EL (cell line): Measurements from ENCODE around the gene RNASE8.

Source experiments
- DNase-seq: peaks from one replicate; pipeline ENCODE4 v3.0.0-alpha.2; 2016

Gene RNASE8

GRCh38 chr14:21054123-21054767, 3.4 kb upstream of the RNASE8 start:
- no peak for DNase-seq

GRCh38 chr14:21054768-21055145, 2.9 kb upstream of the RNASE8 start:
- DNase-seq = no peak

GRCh38 chr14:21055432-21056117, 2.0 kb upstream of the RNASE8 start:
- no peak for DNase-seq

DNA sequence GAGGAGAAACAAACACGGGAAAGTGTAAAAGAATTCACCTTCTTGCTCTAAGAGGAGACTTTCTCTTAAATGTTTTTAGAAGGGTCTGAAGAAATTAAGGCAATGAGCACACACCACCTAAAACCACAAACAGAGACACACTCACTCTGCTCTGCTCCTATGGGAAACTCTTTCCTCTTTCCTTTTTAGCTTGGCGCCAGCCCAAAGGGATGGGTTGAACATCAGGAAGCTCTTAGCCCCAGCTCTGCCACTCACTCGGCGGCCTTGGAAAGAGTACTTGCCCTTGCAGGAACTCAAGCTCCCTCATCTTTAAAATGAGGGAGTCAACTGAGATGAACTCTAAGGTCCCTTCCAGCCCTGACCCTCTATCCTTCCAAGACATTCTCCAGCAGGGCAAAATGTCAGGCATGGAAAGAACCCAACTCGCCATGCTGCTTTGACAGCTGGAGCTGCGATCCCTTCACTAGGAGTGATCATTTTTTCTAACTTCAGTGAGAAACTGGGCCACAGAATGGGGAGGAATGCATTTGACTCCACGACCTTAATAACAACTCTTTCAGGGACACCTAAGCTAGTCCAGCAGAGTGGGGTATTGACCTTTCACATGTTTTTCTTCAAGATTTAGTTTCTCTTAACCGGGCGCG, 980 bp upstream of the RNASE8 start:
- peak; percentile 36 for DNase-seq

- DNase-seq = no peak
These were observed 1.3 kb downstream of the RNASE8 start for GRCh38 chr14:21058903-21059302.

DNA sequence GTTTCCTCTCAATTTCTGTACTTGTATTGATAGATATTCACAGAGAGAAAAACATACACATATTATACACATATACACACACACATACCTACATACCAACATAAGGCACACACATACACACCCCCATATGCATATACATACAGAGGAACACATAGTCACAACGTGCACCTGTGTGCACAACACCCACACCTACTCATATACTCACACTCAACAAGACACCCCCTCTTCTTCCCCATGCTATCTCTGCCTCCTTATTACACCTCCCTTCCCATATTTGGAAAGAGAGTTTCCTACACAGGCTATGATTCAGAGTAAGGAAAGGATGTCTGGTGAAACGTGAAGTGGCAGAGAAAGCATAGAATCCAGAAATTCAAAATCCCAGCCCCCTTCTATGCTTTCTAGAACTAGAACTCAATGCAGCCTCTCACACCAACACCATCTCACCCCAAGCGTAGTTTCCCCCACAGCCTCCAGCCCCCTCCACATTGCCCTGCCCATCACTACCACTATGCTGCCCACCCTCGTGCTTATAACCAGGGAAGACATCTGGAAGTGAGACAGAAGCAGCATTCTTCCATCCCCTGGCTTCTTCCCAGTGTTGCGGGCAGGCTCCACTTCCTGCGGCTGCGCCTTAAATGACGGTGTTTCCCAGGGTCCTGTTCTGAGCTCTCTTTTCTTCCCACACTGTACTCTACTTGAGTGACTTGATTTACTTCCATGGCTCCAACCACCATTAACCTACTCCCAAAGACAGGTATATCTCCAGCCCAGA, 2.4 kb downstream of the RNASE8 start:
- DNase-seq = peak; percentile 31

DNA sequence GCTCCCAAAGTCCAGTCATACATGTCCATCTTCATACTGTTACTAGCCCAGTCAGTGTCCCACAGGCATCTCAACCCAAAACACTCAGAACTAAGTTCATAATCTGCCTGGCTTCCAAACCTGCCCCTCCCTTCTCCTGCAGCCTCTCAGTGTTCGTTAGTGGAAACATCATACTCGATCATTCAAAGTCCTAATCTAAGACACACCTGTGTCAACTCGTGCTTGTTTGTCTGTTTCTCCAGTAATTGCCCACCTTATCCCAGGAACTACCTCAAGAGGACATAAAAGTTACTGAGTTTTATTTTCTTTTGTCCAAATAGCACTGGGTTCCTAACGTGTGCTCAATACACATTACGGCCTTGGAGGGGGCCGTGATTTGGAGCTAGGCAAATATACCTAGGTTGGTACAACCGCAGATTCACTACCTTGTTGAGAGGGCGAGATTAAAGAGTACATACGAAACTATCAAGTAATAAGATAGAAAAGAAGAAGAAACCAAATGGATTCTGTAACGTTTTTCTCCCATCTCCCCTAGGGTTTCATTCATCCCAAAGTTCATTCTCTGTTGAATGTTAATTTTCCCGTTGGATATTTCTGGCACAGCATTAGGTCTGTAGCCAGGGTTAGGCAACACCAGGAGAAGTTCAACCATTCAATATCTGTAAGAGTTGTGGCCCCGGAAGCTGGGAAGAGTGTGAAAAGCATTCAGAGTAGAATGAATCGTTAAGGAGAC, 3.2 kb downstream of the RNASE8 start:
- DNase-seq = no peak

GRCh38 chr14:21061347-21061668, 3.7 kb downstream of the RNASE8 start:
- DNase-seq = no peak

- DNase-seq = peak; percentile 92
These were observed 5.9 kb downstream of the RNASE8 start for GRCh38 chr14:21063479-21063878.

DNA sequence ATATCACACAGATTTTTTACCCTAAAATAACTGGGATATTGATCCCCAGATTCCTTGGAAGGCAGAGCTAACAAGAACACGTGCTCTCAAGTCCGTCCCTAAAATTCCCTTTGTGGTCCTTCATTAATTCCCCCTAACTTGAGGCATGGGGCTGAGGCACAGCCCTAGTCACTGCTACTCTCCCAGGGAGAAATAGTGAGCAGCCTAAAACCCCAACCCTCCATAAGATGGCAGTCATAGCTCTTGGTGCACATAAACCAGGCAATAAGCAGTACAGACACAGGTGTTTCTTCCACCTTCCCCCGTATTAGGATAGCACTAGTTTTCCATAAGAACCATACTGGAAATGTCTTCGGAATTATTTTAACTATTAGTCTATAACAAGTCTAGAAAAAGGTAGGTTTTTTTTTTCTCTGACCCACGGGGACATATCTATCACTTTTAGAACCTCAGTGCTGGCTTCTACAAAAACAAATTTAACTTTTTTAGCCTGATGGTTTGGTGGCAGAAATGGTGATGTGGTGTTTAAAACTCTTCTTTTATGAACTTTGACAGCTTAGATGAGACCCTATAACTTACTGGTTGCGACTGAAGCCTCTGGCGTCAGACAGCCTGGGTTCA, 9.4 kb downstream of the RNASE8 start:
- no peak for DNase-seq

- DNase-seq = peak; percentile 67
These were observed 11.1 kb downstream of the RNASE8 start for GRCh38 chr14:21068521-21069387.

DNA sequence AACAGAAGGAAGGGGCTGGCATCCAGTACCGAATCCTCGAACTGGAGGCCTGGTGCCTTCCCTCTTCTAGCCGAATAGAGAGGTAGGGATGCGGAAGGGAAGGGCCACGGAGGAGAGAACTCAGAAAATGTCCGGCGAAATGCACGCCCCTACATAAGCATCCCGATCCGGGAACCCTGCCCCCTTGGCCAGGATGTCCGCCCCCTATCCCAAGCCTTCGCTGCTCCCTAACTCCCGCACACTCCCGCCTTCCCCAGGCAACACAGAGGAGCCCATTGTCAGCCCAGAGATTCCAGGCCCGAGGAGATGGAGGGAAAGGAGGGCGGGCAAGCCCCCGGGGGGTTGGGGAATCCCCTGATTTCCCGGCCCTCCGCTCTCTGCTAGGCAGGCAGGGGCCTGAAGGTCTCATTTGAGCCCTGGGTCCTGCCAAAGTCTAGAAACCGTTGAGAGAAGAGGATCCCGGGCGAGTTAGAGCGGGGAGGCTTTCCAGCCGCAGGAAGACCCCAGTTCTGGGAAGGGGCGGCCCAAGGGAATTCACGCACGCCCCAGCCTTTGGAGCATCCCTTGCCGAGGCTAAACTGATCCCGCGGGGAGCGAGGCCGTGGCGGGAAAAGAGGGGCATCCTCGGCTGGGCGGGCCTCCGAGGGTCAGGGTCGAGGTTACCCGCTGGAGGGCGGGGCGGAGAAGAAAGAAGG, 11.9 kb downstream of the RNASE8 start:
- peak; percentile 56 for DNase-seq

DNA sequence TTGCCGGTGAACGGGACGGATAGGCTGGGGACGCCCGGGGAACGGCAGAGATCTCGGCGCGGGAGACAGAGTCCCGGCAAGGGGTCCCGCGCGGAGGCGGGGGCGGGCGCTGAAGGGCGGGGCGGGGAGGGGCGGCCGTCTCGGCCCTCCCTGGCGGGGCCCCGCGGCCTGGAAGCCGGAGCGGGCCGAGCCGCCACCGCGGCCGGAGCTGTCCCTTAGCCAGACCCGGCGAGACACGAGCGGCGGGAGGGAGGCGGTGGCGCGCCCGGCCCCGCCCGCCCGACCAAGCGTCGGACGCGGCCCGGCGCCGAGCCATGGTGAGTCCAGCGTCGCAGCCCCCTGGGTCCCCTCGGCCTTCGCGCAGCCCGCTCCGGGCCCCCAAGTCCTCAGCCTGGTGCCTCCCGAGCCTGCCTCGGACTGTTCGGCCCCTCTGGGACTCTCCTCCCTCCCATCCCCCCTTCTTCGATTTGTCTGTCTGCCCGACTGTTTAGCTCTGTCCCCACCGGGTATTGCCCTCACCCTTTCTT, 12.5 kb downstream of the RNASE8 start, which contains the start of gene ARHGEF40:
Gene ARHGEF40 (plus strand): TSS at position 222 of the 527 bp plus-strand sequence. CDS start 93 bp downstream, at position 315.
- DNase-seq = peak; percentile 63

DNA sequence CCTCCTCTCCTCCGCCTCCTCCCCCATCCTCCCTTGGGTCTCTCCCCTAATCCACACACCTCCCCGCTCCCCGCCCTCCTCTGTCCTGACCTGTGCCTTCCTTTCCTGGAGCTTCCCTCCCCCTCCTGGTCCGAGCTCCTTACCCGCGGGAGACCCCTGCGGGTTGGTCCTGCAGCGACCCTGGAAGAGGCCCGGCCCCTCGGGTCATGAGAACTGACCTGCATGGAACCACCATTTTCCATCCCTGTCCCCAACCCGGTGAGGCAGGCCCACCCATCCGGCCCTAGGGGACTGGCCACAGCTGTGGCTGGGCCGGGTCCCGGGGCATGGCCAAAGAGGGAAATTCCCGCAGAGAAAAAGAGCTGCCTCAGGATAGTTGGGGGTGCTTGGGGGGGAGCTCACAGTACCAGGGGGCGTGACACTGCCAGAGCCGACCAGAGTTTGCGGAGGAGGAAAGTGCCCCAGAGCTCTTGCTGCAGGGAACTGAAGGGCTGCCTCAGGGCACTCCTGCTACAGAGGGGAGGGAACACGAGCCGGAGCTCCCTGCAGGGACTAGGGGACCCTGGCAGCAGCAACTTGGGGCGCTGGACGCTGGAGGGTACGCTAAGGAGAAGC, 13.1 kb downstream of the RNASE8 start:
- peak; percentile 71 for DNase-seq

DNA sequence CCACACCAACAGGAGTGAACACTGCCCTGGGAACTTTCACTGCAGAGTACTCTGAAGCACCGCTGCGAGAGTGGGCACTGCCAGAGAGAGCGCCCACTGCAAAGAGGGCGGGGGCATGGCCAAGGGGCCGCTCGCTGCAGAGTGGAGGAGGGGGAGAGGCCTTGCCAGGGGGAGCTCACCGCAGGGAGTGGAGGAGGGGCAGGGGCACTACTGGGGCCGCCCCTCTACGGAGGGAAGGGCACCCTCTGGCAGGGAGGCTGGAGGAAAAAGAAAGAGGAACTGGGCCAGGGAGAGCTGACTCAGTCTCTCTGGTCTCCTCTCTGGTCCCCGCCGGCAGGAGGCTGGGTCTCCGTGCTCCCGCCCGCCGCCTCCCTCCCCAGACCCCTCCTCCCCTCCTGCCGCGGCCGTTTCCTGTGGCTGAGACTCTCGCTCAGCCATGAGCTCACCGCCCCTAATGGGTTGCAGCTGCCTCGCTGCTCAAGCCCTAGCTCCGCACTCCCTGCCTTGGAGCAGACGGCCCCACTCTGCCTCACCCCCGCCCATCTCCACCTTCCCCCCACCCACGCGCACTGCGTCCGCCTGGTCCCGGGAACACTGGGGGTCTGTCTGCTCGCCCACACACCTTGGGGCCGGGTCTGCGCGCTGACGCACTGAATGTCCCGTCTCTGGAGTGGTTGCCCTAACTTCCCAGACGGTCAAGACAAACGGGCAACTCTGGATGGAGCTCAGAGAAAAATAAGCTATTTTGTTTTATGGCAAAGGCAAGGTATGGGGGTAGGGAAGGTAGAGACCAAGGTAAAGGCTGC, 13.8 kb downstream of the RNASE8 start:
- peak; percentile 95 for DNase-seq

GRCh38 chr14:21072031-21072473, 14.4 kb downstream of the RNASE8 start:
- DNase-seq = peak; percentile 65

DNA sequence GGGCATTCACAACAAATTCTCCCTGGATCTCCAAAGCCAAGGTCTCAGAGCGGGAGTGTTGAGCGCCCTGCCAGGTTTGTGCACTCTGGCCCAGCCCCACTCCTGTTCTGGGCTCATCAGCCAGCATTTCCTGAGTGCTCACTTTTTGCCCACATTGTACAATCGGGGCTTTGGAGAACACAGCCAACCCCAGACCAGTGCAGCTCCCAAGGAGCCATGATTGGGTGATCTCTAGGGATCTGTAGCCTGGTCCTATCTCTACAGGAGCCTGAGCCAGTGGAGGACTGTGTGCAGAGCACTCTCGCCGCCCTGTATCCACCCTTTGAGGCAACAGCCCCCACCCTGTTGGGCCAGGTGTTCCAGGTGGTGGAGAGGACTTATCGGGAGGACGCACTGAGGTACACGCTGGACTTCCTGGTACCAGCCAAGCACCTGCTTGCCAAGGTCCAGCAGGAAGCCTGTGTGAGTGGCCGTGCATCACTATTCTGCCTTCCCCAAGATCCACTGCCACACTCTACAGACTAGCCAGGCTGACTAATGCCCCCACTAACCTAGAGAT, 15.2 kb downstream of the RNASE8 start:
- DNase-seq = no peak

- DNase-seq = no peak
These were observed 16.3 kb downstream of the RNASE8 start for GRCh38 chr14:21073921-21074320.
